GM19438 (cell line): ENCODE measurements around the gene MLH3.

Experiments
- ATAC-seq: cut with Tn5 transposase; IDR thresholded peaks from one replicate; pipeline ENCODE4 v1.9.1; 2021; ENCODE audit warnings: low read depth; ENCODE audit not compliant: unreplicated experiment

MLH3 gene

DNA sequence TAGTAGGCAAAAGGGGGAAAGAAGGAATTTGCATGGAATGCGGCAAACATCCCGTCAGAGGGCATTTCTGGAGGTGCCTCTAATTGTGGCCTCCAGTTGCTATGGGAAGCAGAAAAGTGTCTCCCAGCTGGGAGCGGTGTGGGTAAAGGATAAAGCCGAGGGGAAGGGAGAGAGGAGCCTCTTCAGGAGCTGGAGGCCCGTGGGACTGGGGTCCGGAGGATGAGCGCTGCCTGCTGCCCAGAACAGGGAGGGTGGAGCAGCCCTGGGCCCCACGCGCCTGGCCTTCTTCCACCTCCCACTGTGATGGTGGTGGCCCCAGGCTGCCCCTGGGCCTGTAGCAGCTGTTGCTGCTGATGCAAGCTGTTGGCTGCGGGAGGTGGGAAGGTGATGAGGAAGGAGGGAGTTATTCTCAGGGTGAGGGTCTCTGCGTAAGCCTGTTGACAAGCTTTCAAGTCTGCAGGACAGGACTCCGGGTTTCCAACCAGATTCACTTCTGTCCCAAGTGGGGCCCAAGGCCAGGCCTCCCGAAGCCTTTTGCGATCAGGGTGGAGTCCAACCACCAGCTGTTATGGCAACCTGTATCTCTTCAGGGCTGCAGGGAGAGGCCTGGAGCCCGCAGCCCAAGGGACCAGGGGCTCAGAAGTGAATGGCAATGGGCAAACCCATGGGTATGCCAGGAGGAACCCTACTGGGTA lies 76.8 kb downstream of the MLH3 start:
- no peak for ATAC-seq

DNA sequence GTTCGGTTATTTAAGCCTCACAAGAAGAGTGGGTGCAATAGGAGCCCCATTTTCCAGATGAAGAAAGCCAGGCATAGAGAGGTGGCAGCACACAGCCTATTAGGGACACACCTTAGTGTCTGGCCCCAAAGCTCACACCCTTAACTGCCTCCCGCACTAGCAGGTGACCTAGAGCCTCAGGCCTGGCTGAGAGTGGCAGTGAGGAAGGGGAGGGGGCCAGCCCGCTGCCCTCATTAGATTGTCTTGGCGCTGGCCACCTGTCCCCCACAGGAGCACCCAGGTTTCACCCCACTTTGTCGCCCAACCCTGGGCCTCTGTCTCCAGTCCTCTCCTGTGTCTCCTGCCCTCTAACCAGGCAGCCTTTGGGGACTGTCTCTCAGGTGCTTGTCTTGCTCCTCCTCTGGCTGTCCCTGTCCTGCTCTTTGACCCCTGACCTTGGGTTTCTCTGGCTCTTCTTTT lies 77.3 kb downstream of the MLH3 start:
- no peak for ATAC-seq

DNA sequence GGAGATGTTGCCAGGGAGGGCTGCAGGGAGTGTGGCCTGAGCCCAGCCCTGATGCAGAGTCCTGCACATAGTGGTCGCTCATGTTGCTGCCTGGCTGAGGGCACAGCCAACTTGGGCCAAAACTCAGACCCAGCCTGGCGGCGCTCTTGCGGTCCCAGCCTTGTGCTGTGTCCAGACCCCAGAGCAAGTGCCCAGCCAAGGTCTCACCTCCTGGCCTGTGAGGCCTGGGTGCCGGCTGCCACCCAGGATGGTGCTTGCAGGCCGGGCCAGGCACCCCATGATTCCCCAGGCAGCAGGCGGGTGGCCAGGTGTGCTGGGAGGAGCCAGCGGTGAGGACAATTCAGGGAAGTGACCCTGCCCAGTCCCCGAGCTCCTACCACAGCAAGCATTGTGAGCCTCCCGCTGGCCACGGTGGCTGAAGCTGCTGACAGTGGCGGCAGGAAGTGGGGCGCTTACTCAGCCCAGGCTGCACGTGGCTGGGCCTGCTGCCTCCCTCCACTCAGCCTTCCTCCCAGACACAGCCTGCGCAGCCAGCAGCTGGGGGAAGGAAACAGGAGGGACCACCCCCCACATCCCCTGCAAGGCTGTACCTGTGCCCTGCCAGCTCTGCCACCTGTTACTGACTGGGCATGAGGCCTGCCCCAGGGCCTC lies 78.1 kb downstream of the MLH3 start:
- no peak for ATAC-seq

DNA sequence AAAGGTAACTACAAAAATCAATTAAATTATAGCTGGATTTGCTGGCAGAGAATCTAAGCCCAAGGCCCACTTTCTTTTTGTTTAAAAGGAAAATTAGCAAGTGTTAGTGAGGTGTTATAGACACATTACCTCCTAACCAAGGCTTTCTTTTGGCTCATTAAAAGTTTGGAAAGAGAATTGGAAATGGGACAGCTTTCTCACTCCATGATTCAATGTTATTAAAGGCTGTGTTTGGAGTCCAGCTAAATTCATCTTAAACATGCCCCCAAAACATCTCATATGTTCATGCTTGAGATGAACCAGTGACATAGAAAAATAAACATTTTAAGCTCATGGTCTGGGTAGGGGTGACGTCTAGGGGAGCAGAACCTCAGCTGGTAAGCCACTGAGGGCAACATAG lies 82.5 kb downstream of the MLH3 start:
- no peak for ATAC-seq

DNA sequence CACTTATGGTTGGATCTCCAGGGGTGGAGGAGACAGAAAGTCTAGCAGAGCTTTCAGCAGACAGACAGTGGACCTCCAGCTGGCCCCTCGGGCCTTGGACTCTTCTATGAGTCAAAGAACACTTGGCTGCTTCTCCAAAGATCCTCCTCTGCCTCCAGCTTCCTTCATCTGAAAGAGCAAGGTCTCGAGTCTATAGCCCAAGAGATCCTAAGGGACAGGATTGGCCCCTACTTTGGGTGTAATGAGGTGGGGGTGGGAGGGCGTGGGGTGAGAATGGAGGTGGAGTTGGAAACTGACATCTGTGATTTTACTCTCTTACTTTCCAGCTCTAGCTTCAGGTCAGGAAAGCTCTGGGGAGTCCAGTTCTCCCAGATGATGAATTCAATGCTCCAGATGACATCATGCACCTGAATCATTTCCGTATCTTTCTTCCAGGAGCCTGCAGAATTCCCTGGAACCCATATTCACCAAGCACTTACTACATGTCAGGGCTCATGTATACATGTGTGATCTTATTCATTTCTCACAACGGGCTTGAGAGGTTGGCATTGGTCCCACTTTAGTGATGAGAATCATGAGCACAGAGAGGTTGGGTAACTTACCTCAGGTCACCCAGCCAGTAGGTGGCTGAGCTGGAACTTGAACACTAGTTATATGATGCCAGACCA lies 85.6 kb downstream of the MLH3 start:
- no peak for ATAC-seq

DNA sequence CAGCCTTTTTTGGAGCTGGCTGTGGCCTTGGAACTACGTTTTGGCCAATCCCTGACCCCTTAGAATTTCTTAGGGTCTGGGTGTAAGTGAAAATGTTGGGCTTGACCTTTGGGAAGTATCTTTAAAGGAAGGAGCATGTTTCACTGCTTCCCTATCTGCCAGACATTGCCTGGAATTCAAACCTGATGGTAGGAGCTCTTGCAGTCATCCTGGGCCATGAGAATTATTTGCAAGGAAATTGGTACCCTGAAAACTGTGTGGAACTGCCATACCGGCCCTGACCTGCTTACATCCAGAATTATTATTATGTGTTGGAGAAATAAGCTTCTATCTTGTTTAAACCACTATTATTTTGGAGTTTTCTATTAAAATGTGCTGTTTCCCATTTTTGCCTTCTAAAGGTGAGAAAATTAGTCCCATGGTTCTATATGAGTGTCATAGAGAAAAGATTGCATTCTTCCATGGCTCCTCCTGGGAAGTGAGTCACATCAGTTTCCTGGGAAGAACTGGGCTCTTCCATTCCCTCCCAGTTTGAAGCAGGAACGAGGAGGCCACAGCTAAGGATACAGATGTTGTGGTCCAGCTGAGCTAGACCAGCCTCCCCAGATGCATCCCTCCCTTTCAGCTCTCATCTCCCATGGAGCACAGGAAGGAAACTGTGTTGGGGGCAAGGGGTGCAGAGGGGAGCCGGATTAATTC lies 86.3 kb downstream of the MLH3 start:
- no peak for ATAC-seq
